ENCODE data around the gene LRIT3. TPM values are rescaled to one million over a fixed set of nuclear protein-coding genes. Genes with fewer than 3 reads are reported as not detected.

Gene LRIT3
- total and polyA plus RNA-seq, 2 donors (not counting 3 experiments of a cell fraction or from before 2014, with no cell fraction given), result 0.06 to 0.13 TPM

DNA sequence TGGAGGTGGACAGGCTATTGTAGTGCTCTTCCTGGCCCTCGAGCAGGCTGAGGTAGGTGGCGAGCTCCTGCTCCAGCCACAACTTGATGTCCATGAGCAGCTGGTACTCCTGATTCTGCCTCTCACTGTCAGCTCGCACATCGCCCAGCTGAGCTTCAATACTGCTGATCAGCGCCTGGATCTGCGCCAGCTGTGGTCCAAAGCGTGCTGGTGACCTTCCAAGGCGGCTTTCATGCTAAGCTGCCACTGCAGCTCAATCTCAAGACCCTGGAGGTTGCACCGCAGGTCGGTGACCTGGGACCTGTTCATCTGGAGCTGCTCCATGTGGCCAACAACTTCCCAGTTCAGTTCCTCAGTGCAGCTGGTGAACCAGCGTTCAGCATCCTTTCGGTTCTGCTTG is 31.2 kb downstream of the LRIT3 start:
- ChIA-PET CTCF (no interaction called here), POLR2A (no interaction called here)
- Histone ChIP-seq H3K4me3 (replicated peaks in 1 of 3; ENCODE audit: insufficient read depth in 1 of 3, low read depth in 1 of 3, low read length in 3 of 3) (no peak overlapping the region), H3K79me2 (ENCODE audit: control insufficient read depth, insufficient read depth, low read length) (no peaks in the 10 kb centered on the region), H3K9me3 (replicated peaks; ENCODE audit: control insufficient read depth, insufficient read depth, low read length) (no peaks in the 10 kb centered on the region), H3K9ac (replicated peaks; ENCODE audit: extremely low read depth, insufficient read depth, low read length) (no peak overlapping the region), H2AFZ (ENCODE audit: low read depth, low read length) (no peak overlapping the region), H4K20me1 (replicated peaks; ENCODE audit: control insufficient read depth, extremely low read depth, insufficient read depth, low read length) (no peaks in the 10 kb centered on the region), H3K27me3 (ENCODE audit: control insufficient read depth in 2 of 2, insufficient read depth in 2 of 2, low read length in 2 of 2) (no peaks in the 10 kb centered on the region), H3K9me1 (replicated peaks; ENCODE audit: control insufficient read depth, extremely low read depth, insufficient read depth, low read length) (no peaks in the 10 kb centered on the region), H3K4me1 (ENCODE audit: control insufficient read depth, extremely low read depth, insufficient read depth, low read length) (no peaks in the 10 kb centered on the region), H3K4me2 (ENCODE audit: insufficient read depth, low read length) (no peak overlapping the region), H3K27ac (ENCODE audit: insufficient read depth, low read depth, low read length) (no peak overlapping the region), H3K36me3 (ENCODE audit: control insufficient read depth in 2 of 2, extremely low read depth in 1 of 2, insufficient read depth in 2 of 2, low read length in 2 of 2) (no peaks in the 10 kb centered on the region)
- BruUV-seq (replicated peaks), result no TSS peak
- intact Hi-C loops (cut with micrococcal nuclease), result no loop called here
- no peak for FAIRE-seq
- dilution Hi-C loops (cut with MboI; ENCODE audit: extremely low pct_ligation_motif_present, low sequenced_read_pairs), result no loop called here
- DNase-seq (ENCODE audit: low read depth, low spot score), result no peak
- TF ChIP-seq, protein P1, sequence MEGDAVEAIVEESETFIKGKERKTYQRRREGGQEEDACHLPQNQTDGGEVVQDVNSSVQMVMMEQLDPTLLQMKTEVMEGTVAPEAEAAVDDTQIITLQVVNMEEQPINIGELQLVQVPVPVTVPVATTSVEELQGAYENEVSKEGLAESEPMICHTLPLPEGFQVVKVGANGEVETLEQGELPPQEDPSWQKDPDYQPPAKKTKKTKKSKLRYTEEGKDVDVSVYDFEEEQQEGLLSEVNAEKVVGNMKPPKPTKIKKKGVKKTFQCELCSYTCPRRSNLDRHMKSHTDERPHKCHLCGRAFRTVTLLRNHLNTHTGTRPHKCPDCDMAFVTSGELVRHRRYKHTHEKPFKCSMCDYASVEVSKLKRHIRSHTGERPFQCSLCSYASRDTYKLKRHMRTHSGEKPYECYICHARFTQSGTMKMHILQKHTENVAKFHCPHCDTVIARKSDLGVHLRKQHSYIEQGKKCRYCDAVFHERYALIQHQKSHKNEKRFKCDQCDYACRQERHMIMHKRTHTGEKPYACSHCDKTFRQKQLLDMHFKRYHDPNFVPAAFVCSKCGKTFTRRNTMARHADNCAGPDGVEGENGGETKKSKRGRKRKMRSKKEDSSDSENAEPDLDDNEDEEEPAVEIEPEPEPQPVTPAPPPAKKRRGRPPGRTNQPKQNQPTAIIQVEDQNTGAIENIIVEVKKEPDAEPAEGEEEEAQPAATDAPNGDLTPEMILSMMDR (IDR thresholded peaks at IDR 0.05; ENCODE audit: extremely low read depth in 1 of 2, insufficient read depth in 1 of 2, low read depth in 1 of 2, low read length in 2 of 2), result no peak
- TF ChIP-seq EZH2 (IDR thresholded peaks at IDR 0.05; ENCODE audit: borderline replicate concordance, low read depth, low read length, severe bottlenecking) (no peak), JUN (IDR thresholded peaks at IDR 0.05; ENCODE audit: borderline replicate concordance, insufficient read depth, insufficient read length, low read depth) (no peak), MYC (IDR thresholded peaks at IDR 0.05; ENCODE audit: low read depth, low read length) (no peak), POLR2AphosphoS5 (IDR thresholded peaks at IDR 0.05; ENCODE audit: insufficient read depth, low read depth, low read length) (no peak), GATA2 (IDR thresholded peaks at IDR 0.05; ENCODE audit: insufficient read depth, insufficient read length, low read depth, low read length) (no peak), FOS (IDR thresholded peaks at IDR 0.05; ENCODE audit: borderline replicate concordance, insufficient read depth, low read length) (no peak), POLR2A (IDR thresholded peaks at IDR 0.05; ENCODE audit: low read depth, low read length) (no peak)
- TF ChIP-seq, protein P2, sequence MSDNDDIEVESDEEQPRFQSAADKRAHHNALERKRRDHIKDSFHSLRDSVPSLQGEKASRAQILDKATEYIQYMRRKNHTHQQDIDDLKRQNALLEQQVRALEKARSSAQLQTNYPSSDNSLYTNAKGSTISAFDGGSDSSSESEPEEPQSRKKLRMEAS (IDR thresholded peaks at IDR 0.05; ENCODE audit: insufficient read depth, insufficient read length), result no peak
